Measurements from ENCODE around the gene PHACTR1.

- TF ChIP-seq CTCF (IDR thresholded peaks at IDR 0.05; ENCODE audit: low read depth, low read length) (no peak), EZH2phosphoT487 (IDR thresholded peaks at IDR 0.05; ENCODE audit: low read depth) (no peak)
These were observed 196.6 kb downstream of the PHACTR1 start for GRCh38 chr6:12913201-12913600.

Measured in OCI-LY3 (cell line).